ENCODE results near the gene SF3B5. TPM values are rescaled to one million over a fixed set of nuclear protein-coding genes. Genes with fewer than 3 reads are reported as not detected.

The SF3B5 gene
- total and polyA plus RNA-seq, 9 of the 15 experiments (the other 6 are each of a cell fraction or from before 2014, with no cell fraction given): 238 to 1,211 (median 407) TPM

DNA sequence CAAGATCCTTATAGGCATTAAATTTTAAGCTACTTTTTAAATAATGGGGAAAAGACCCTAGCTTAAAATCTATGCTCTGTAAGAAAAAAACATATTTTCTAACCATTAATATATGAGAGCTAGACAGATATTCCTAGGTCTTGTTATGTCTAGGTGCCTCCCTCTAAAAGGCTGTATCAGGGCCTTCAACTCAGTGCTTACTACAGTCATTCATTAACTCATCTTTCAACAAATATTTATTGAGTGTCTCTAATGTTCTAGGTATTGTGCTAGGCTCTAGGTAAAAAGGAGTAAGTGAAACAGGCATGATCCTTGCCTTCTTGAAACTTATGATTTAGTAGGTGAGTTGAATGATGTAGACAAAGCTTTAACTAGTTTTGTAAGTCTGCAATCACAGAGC, 48.5 kb upstream of the SF3B5 start:
- ChIA-PET POLR2A (no interaction called here), CTCF (ENCODE audit: low intra/inter-chr PET ratio) (no interaction called here)
- Histone ChIP-seq H3K36me3 (ENCODE audit: control insufficient read depth, insufficient read depth, low read length) (no peaks in the 10 kb centered on the region), H2AFZ (ENCODE audit: low read depth, low read length) (no peak overlapping the region), H3K79me2 (ENCODE audit: control insufficient read depth, insufficient read depth, low read length) (no peaks in the 10 kb centered on the region), H3K27ac (ENCODE audit: extremely low read depth, low read depth, low read length) (no peak overlapping the region), H3K27me3 (ENCODE audit: control insufficient read depth in 2 of 2, insufficient read depth in 2 of 2, low read length in 2 of 2) (peaks cover 4 to 8% of the 10 kb centered on the region in 2 experiments; a peak in 3 of 5 replicates), H3K9ac (ENCODE audit: insufficient read depth in 1 of 2, low read depth in 2 of 2, low read length in 2 of 2) (no peak overlapping the region), H4K20me1 (replicated peaks; ENCODE audit: control insufficient read depth, insufficient read depth, low read length) (no peaks in the 10 kb centered on the region), H3K4me2 (ENCODE audit: insufficient read depth, low read length) (no peak overlapping the region), H3K4me3 (no peak overlapping the region), H3K4me1 (replicated peaks in 1 of 2; ENCODE audit: control insufficient read depth in 2 of 2, insufficient read depth in 2 of 2, low read length in 2 of 2) (no peaks in the 10 kb centered on the region; a peak in 1 of 5 replicates), H3K9me1 (ENCODE audit: control insufficient read depth, insufficient read depth, low read length) (no peaks in the 10 kb centered on the region), H3K9me3 (replicated peaks; ENCODE audit: control insufficient read depth, insufficient read depth, low read depth, low read length) (no peaks in the 10 kb centered on the region)
- TF ChIP-seq NFYB (IDR thresholded peaks at IDR 0.05; ENCODE audit: extremely low read depth, insufficient read length) (no peak), USF2 (CRISPR knock-in tag; IDR thresholded peaks at IDR 0.05) (no peak), NR0B1 (IDR thresholded peaks at IDR 0.05; ENCODE audit: partially characterized antibody) (no peak), HEY1 (CRISPR knock-in tag; IDR thresholded peaks at IDR 0.05; ENCODE audit: borderline replicate concordance) (no peak), KLF16 (IDR thresholded peaks at IDR 0.05) (no peak), NCOR1 (IDR thresholded peaks at IDR 0.05) (no peak), ZNF175 (CRISPR knock-in tag; IDR thresholded peaks at IDR 0.05; ENCODE audit: low read depth) (no peak), TARDBP (IDR thresholded peaks at IDR 0.05) (no peak), MEF2A (IDR thresholded peaks at IDR 0.05; ENCODE audit: control insufficient read depth, low read depth, low read length) (no peak), HNRNPK (IDR thresholded peaks at IDR 0.05; ENCODE audit: low read depth, low read length, poor library complexity, severe bottlenecking) (no peak), ELF1 (tag; IDR thresholded peaks at IDR 0.05) (no peak), NRF1 (conservative IDR thresholded peaks at IDR 0.05 in 1 of 2, IDR thresholded peaks at IDR 0.05 in 1 of 2) (no peak), EGR1 (conservative IDR thresholded peaks at IDR 0.05) (no peak), KAT8 (IDR thresholded peaks at IDR 0.05; ENCODE audit: low read depth) (no peak)
- TF ChIP-seq, protein P1, sequence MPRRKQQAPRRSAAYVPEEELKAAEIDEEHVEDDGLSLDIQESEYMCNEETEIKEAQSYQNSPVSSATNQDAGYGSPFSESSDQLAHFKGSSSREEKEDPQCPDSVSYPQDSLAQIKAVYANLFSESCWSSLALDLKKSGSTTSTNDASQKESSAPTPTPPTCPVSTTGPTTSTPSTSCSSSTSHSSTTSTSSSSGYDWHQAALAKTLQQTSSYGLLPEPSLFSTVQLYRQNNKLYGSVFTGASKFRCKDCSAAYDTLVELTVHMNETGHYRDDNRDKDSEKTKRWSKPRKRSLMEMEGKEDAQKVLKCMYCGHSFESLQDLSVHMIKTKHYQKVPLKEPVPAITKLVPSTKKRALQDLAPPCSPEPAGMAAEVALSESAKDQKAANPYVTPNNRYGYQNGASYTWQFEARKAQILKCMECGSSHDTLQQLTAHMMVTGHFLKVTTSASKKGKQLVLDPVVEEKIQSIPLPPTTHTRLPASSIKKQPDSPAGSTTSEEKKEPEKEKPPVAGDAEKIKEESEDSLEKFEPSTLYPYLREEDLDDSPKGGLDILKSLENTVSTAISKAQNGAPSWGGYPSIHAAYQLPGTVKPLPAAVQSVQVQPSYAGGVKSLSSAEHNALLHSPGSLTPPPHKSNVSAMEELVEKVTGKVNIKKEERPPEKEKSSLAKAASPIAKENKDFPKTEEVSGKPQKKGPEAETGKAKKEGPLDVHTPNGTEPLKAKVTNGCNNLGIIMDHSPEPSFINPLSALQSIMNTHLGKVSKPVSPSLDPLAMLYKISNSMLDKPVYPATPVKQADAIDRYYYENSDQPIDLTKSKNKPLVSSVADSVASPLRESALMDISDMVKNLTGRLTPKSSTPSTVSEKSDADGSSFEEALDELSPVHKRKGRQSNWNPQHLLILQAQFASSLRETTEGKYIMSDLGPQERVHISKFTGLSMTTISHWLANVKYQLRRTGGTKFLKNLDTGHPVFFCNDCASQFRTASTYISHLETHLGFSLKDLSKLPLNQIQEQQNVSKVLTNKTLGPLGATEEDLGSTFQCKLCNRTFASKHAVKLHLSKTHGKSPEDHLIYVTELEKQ (CRISPR knock-in tag; IDR thresholded peaks at IDR 0.05): no peak
- no peak for ATAC-seq
- no TSS peak for BruUV-seq (replicated peaks)
- in situ Hi-C loops (cut with MboI): no loop called here
- DNase-seq (ENCODE audit: extremely low read depth in 1 of 4, low spot score in 3 of 4): no peak
- FAIRE-seq: no peak
- intact Hi-C loops (cut with micrococcal nuclease): no loop called here
